HEK293 (cell line): ENCODE measurements around the gene GIMAP1.
A peak's percentile ranks its signal among the peaks of the same experiment; 100 is the strongest.

ENCODE experiments used
- BCL11A ChIP-seq: fragments of 450-650 bp; formaldehyde crosslinking; IDR thresholded peaks from 2 replicates; pipeline ENCODE4 v1.5.1; 2016; ENCODE audit warnings: low read depth, missing biosample characterization, missing genetic modification characterization
- KLF7 ChIP-seq: fragments of 450-650 bp; formaldehyde crosslinking; IDR thresholded peaks from 2 replicates; pipeline ENCODE4 v1.5.1; 2016; ENCODE audit warnings: missing biosample characterization, missing genetic modification characterization, borderline replicate concordance
- YY1 ChIP-seq: fragments of 450-650 bp; formaldehyde crosslinking; IDR thresholded peaks from 2 replicates; pipeline ENCODE4 v1.5.1; 2018; ENCODE audit warnings: missing biosample characterization, missing genetic modification characterization
- ZNF157 ChIP-seq: fragments of 450-650 bp; formaldehyde crosslinking; IDR thresholded peaks from 2 replicates; pipeline ENCODE4 v1.5.1; 2016; ENCODE audit warnings: missing biosample characterization, missing genetic modification characterization
- ZNF311 ChIP-seq: fragments of 450-650 bp; formaldehyde crosslinking; IDR thresholded peaks from 2 replicates; pipeline ENCODE4 v1.5.1; 2017; ENCODE audit warnings: missing biosample characterization, missing genetic modification characterization, borderline replicate concordance
- ZNF37A ChIP-seq: fragments of 450-650 bp; IDR thresholded peaks from 2 replicates; pipeline ENCODE4 v1.5.1; 2018; ENCODE audit warnings: missing biosample characterization, missing genetic modification characterization
- ZNF398 ChIP-seq: fragments of 450-650 bp; formaldehyde crosslinking; IDR thresholded peaks from 2 replicates; pipeline ENCODE4 v1.5.1; 2017; ENCODE audit warnings: missing biosample characterization, missing genetic modification characterization
- ZNF416 ChIP-seq: fragments of 450-650 bp; formaldehyde crosslinking; IDR thresholded peaks from 2 replicates; pipeline ENCODE4 v1.5.1; 2016; ENCODE audit warnings: missing biosample characterization, missing genetic modification characterization
- ZNF530 ChIP-seq: fragments of 450-650 bp; formaldehyde crosslinking; IDR thresholded peaks from 2 replicates; pipeline ENCODE4 v1.5.1; 2016; ENCODE audit warnings: low read depth, missing biosample characterization, missing genetic modification characterization
- ZNF621 ChIP-seq: fragments of 450-650 bp; formaldehyde crosslinking; IDR thresholded peaks from 2 replicates; pipeline ENCODE4 v1.5.1; 2017; ENCODE audit warnings: missing biosample characterization, missing genetic modification characterization
- ZNF707 ChIP-seq: fragments of 450-650 bp; formaldehyde crosslinking; IDR thresholded peaks from 2 replicates; pipeline ENCODE4 v1.5.1; 2016; ENCODE audit warnings: missing biosample characterization, missing genetic modification characterization
- ZNF791 ChIP-seq: fragments of 450-650 bp; formaldehyde crosslinking; IDR thresholded peaks from 2 replicates; pipeline ENCODE4 v1.5.1; 2016; ENCODE audit warnings: missing biosample characterization, missing genetic modification characterization
- TF ChIP-seq, protein P1 (sequence below): fragments of 450-650 bp; formaldehyde crosslinking; IDR thresholded peaks from 2 replicates; pipeline ENCODE4 v1.5.1; 2016; ENCODE audit warnings: missing biosample characterization, missing genetic modification characterization, borderline replicate concordance
- TF ChIP-seq, protein P2 (sequence below): fragments of 450-650 bp; formaldehyde crosslinking; IDR thresholded peaks from 2 replicates; pipeline ENCODE4 v1.5.1; 2016; ENCODE audit warnings: missing biosample characterization, missing genetic modification characterization

DNA sequence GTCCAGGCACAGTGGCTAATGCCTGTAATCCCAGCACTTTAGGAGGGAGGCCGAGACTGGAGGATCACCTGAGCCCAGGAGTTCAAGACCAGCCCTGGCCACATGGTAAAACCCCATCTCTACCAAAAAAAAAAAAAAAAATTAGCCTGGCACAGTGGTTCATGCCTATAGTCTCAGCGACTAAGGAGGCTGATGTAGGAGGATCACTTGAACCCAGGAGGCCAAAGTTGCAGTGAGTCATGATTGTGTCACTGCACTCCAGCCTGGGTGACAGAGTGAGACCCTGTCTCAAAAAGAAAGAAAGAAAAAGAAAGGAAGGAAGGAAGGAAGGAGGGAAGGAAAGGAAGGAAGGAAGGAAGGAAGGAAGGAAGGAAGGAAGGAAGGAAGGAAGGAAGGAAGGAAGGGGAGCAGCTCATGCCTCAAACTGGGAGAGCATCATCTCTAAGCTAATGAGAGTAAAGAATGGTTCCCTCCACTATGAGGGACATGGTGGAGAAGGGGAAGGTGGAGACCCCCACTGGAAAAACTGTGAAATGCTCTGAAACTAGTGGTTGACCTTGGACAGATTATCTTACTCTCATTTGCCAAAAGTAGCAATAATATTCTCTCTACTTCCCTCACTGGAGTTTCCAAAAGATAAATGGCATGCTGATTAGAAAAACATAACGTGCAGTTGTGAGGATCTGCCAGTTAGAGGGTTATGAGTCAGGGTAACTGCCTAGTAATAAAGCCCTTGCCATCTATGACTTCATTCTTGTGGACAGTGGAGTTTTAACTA, 37.6 kb downstream of the GIMAP1 start:
- TF ChIP-seq ZNF791 (no peak), KLF7 (tag by site-specific recombination) (no peak), ZNF416 (tag by site-specific recombination) (no peak), ZNF530 (no peak), ZNF157 (tag by site-specific recombination) (no peak), ZNF621 (no peak), ZNF311 (no peak), ZNF707 (tag by site-specific recombination) (no peak), YY1 (no peak), ZNF398 (tag by site-specific recombination) (no peak), BCL11A (no peak), ZNF37A (no peak)
- TF ChIP-seq, protein P1, sequence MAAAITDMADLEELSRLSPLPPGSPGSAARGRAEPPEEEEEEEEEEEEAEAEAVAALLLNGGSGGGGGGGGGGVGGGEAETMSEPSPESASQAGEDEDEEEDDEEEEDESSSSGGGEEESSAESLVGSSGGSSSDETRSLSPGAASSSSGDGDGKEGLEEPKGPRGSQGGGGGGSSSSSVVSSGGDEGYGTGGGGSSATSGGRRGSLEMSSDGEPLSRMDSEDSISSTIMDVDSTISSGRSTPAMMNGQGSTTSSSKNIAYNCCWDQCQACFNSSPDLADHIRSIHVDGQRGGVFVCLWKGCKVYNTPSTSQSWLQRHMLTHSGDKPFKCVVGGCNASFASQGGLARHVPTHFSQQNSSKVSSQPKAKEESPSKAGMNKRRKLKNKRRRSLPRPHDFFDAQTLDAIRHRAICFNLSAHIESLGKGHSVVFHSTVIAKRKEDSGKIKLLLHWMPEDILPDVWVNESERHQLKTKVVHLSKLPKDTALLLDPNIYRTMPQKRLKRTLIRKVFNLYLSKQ (tag by site-specific recombination), result no peak
- TF ChIP-seq, protein P2, sequence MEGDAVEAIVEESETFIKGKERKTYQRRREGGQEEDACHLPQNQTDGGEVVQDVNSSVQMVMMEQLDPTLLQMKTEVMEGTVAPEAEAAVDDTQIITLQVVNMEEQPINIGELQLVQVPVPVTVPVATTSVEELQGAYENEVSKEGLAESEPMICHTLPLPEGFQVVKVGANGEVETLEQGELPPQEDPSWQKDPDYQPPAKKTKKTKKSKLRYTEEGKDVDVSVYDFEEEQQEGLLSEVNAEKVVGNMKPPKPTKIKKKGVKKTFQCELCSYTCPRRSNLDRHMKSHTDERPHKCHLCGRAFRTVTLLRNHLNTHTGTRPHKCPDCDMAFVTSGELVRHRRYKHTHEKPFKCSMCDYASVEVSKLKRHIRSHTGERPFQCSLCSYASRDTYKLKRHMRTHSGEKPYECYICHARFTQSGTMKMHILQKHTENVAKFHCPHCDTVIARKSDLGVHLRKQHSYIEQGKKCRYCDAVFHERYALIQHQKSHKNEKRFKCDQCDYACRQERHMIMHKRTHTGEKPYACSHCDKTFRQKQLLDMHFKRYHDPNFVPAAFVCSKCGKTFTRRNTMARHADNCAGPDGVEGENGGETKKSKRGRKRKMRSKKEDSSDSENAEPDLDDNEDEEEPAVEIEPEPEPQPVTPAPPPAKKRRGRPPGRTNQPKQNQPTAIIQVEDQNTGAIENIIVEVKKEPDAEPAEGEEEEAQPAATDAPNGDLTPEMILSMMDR (tag by site-specific recombination), result 0 out of 2 replicates have a peak, but pooled peaks have one; percentile 29
